ENCODE measurements around the gene HPS4.

GRCh38 chr22:26431261-26431995 is 52.2 kb downstream of the HPS4 start:
- TF ChIP-seq, protein P1, sequence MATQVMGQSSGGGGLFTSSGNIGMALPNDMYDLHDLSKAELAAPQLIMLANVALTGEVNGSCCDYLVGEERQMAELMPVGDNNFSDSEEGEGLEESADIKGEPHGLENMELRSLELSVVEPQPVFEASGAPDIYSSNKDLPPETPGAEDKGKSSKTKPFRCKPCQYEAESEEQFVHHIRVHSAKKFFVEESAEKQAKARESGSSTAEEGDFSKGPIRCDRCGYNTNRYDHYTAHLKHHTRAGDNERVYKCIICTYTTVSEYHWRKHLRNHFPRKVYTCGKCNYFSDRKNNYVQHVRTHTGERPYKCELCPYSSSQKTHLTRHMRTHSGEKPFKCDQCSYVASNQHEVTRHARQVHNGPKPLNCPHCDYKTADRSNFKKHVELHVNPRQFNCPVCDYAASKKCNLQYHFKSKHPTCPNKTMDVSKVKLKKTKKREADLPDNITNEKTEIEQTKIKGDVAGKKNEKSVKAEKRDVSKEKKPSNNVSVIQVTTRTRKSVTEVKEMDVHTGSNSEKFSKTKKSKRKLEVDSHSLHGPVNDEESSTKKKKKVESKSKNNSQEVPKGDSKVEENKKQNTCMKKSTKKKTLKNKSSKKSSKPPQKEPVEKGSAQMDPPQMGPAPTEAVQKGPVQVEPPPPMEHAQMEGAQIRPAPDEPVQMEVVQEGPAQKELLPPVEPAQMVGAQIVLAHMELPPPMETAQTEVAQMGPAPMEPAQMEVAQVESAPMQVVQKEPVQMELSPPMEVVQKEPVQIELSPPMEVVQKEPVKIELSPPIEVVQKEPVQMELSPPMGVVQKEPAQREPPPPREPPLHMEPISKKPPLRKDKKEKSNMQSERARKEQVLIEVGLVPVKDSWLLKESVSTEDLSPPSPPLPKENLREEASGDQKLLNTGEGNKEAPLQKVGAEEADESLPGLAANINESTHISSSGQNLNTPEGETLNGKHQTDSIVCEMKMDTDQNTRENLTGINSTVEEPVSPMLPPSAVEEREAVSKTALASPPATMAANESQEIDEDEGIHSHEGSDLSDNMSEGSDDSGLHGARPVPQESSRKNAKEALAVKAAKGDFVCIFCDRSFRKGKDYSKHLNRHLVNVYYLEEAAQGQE (IDR thresholded peaks at IDR 0.05) = no peak
- TF ChIP-seq RFX5 (IDR thresholded peaks at IDR 0.05) (no peak), POLR2A (IDR thresholded peaks at IDR 0.05; ENCODE audit: low read length) (no peak), CHD2 (IDR thresholded peaks at IDR 0.05; ENCODE audit: low read length, partially characterized antibody) (no peak), ESRRA (IDR thresholded peaks at IDR 0.05; ENCODE audit: borderline replicate concordance, low read length) (no peak), GATA3 (IDR thresholded peaks at IDR 0.05; ENCODE audit: borderline replicate concordance) (no peak), BHLHE40 (IDR thresholded peaks at IDR 0.05; ENCODE audit: low read depth, low read length) (no peak), RNF2 (IDR thresholded peaks at IDR 0.05; ENCODE audit: borderline replicate concordance, low read depth) (no peak), EP300 (IDR thresholded peaks at IDR 0.05) (no peak), CBX2 (IDR thresholded peaks at IDR 0.05; ENCODE audit: borderline replicate concordance, low read depth) (no peak)

Measured in A549 (cell line).